DOHH2 (cell line): ENCODE results near the gene A1BG.

ENCODE experiments used
- CTCF ChIP-seq: fragments of 200-600 bp; sonication (generic); IDR thresholded peaks from one replicate; pipeline ENCODE4 v1.5.1; 2014; ENCODE audit warnings: antibody characterized with exemption, mild to moderate bottlenecking, low read depth, low read length; ENCODE audit not compliant: poor library complexity, severe bottlenecking
- EZH2phosphoT487 ChIP-seq: fragments of 200-600 bp; sonication (generic); IDR thresholded peaks from 2 replicates; pipeline ENCODE4 v1.6.1; 2017; ENCODE audit warnings: borderline replicate concordance, mild to moderate bottlenecking, antibody characterized with exemption, low read length, moderate library complexity, mixed read lengths

- no peak for TF ChIP-seq CTCF
- TF ChIP-seq EZH2phosphoT487: no peak
These were observed 22.8 kb downstream of the A1BG start for GRCh38 chr19:58330458-58330857.
